ENCODE data around the gene ABHD14A.

GRCh38 chr3:51969841-51970240, 5.0 kb upstream of the ABHD14A start:
- TF ChIP-seq, protein P1, sequence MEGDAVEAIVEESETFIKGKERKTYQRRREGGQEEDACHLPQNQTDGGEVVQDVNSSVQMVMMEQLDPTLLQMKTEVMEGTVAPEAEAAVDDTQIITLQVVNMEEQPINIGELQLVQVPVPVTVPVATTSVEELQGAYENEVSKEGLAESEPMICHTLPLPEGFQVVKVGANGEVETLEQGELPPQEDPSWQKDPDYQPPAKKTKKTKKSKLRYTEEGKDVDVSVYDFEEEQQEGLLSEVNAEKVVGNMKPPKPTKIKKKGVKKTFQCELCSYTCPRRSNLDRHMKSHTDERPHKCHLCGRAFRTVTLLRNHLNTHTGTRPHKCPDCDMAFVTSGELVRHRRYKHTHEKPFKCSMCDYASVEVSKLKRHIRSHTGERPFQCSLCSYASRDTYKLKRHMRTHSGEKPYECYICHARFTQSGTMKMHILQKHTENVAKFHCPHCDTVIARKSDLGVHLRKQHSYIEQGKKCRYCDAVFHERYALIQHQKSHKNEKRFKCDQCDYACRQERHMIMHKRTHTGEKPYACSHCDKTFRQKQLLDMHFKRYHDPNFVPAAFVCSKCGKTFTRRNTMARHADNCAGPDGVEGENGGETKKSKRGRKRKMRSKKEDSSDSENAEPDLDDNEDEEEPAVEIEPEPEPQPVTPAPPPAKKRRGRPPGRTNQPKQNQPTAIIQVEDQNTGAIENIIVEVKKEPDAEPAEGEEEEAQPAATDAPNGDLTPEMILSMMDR (IDR thresholded peaks at IDR 0.05), result no peak
- TF ChIP-seq POLR2A (IDR thresholded peaks at IDR 0.05), result no peak

Measured in Peyer's patch (tissue), 4 donors.